AG09309 (cell line): ENCODE measurements around the gene CAMKK1.

Source experiments
- DNase-seq: peaks from one replicate; pipeline ENCODE4 v3.0.0-alpha.2; 2010; ENCODE audit warnings: low read depth
- H3K4me3 ChIP-seq: 2 replicates; pipeline ENCODE4 v1.5.1; 2011; ENCODE audit warnings: mild to moderate bottlenecking, low read depth, low read length, moderate library complexity; ENCODE audit not compliant: control insufficient read depth
- CTCF ChIP-seq: IDR thresholded peaks from 2 replicates; pipeline ENCODE4 v1.5.1; 2011; ENCODE audit warnings: mild to moderate bottlenecking, low read depth, low read length, inconsistent platforms; ENCODE audit not compliant: insufficient read depth, control insufficient read depth; ENCODE audit errors: missing control alignments

The CAMKK1 gene

GRCh38 chr17:3917391-3917931, 24.6 kb upstream of the CAMKK1 start:
- TF ChIP-seq CTCF = no peak
- no peak for DNase-seq
- no peak overlapping the region for H3K4me3 ChIP-seq

- TF ChIP-seq CTCF = no peak
- H3K4me3 ChIP-seq = no peak overlapping the region
- DNase-seq = no peak
Measured at GRCh38 chr17:3916825-3917224, 24.0 kb upstream of the CAMKK1 start.

DNA sequence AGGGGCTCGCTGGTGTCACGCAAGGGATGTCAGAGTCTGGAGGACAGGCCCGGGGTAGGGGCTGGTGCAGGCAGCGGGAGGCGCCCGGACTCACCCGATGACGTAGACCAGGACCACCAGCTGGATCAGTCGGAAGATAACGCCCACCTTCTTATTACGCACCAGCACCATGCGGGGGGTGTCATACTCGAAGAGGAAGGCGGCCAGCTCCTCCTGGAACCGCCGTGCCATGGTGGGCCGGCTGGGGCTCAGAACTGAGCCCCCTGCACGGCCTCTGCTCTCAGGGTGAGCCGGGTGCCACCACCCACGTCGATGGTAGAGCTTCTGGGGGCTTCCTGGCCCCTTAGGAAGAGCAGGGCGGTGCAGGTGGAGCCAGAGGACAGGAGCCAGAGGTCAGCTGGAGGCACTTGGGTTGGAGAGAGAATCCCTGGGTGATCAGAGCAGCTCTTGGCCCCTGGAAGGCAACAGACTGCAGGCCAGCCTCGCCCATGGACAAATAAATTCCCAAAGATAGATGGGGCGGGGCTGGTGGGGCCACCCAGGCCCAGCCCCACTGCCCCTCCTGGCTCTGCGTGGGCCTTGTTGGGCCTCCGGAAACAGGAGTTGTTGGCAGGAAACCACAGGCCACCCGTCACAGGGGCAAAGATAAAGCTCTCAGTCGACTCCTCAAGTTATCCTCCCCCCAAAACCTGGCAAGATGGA, 23.3 kb upstream of the CAMKK1 start, which contains the start of gene P2RX1:
P2RX1 (minus strand) TSS at position 471 of the 702 bp plus-strand sequence; CDS start at position 231, 240 bp downstream.
- no peak within 1 kb of the TSS for H3K4me3 ChIP-seq
- DNase-seq = no peak
- TF ChIP-seq CTCF = no peak

- TF ChIP-seq CTCF = no peak
- no peak overlapping the region for H3K4me3 ChIP-seq
- DNase-seq = no peak
Measured at GRCh38 chr17:3915581-3915994, 22.7 kb upstream of the CAMKK1 start.

GRCh38 chr17:3914312-3914670, 21.4 kb upstream of the CAMKK1 start:
- TF ChIP-seq CTCF = no peak
- DNase-seq = no peak
- no peak overlapping the region for H3K4me3 ChIP-seq

- TF ChIP-seq CTCF = peak; percentile 98
- no peak overlapping the region for H3K4me3 ChIP-seq
- DNase-seq = peak; percentile 11
Measured at GRCh38 chr17:3913531-3914311, 20.9 kb upstream of the CAMKK1 start.
